SKM-1 (cell line): ENCODE measurements around the gene FABP6.

ENCODE experiments used
- DNase-seq: peaks from one replicate; lab custom pipeline; 2025; ENCODE audit not compliant: unreplicated experiment; lab: John Stamatoyannopoulos, UW

FABP6 gene

DNA sequence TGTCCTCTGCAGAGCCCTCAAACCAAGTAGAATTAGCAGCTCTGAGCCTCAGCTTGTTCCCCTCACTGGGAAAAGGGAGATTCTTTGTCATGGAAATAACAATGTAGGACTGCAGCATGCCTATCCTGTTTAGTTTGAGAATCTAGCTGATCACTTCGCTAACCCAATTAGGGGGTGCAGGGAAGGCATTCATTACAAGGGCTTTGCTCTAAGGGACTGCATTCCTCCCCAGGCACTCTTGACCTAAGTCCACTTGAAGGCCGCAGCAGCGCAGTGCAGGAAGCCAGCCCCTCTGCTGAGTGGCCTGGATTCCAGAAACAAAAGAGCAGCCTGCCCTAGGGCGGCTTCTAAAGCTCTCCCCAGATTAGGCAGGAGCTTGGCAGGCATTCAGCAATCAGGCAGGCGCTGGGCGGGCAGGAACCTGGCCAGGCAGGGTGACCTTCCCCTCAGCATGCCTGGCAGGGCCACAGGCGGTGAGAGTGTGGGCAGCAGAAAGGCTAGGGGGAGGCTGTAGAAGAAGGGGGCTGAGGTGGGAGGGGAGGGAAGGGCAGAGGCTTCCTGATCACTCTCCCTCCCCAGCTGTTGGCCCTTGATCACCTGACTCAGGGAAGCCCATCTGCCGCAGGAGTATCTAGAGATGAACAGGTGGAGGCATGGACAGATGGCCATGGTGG lies 58.2 kb downstream of the FABP6 start:
- DNase-seq: no peak
